ENCODE measurements around the gene KCNQ1.

- no peak for TF ChIP-seq EP300 (IDR thresholded peaks at IDR 0.05; ENCODE audit: low read depth in 2 of 2, low read length in 2 of 2)
- TF ChIP-seq EP300 (CRISPR knock-in tag; IDR thresholded peaks at IDR 0.05; ENCODE audit: borderline replicate concordance): no peak
- no peak for TF ChIP-seq ZNF296 (CRISPR knock-in tag; conservative IDR thresholded peaks at IDR 0.05)
These were observed 139.6 kb downstream of the KCNQ1 start for GRCh38 chr11:2584434-2584811.

All from HepG2 (cell line).